HCT116 (cell line): ENCODE results near the gene TEPSIN.

Experiments
- ATF3 ChIP-seq: IDR thresholded peaks from 2 replicates; pipeline ENCODE4 v1.6.1; 2012
- CEBPB ChIP-seq: IDR thresholded peaks from 2 replicates; pipeline ENCODE4 v1.6.1; 2012; ENCODE audit warnings: low read depth
- CTCF ChIP-seq, 3 experiments: fragments of 200-600 bp in 1 of 3; sonication (generic) in 1 of 3; IDR thresholded peaks in 2 of 3; conservative IDR thresholded peaks in 1 of 3; 2 replicates each; pipeline ENCODE4 v1.5.1; 2012 to 2017; ENCODE audit warnings: low read depth in 2 of 3, low read length in 2 of 3, antibody characterized with exemption in 1 of 3, borderline replicate concordance in 1 of 3, control low read depth in 1 of 3, mild to moderate bottlenecking in 1 of 3, mixed read lengths in 1 of 3, mixed run types in 1 of 3, moderate library complexity in 1 of 3; ENCODE audit not compliant: insufficient read depth in 1 of 3
- EZH2 ChIP-seq: fragments of 200-600 bp; sonication (generic); IDR thresholded peaks from 2 replicates; pipeline ENCODE4 v1.6.1; 2017; ENCODE audit warnings: antibody characterized with exemption, mixed run types
- EZH2phosphoT487 ChIP-seq: fragments of 200-600 bp; IDR thresholded peaks from 2 replicates; pipeline ENCODE4 v1.6.1; 2018; ENCODE audit warnings: antibody characterized with exemption, borderline replicate concordance
- POLR2A ChIP-seq: IDR thresholded peaks from 2 replicates; pipeline ENCODE4 v1.7.0; 2011; ENCODE audit warnings: borderline replicate concordance; ENCODE audit not compliant: insufficient read depth, insufficient read length; ENCODE audit errors: extremely low read depth
- REST ChIP-seq: IDR thresholded peaks from 2 replicates; pipeline ENCODE4 v1.6.1; 2012; ENCODE audit warnings: low read depth
- SIN3A ChIP-seq: IDR thresholded peaks from 2 replicates; pipeline ENCODE4 v1.6.1; 2012; ENCODE audit warnings: low read depth
- ZNF274 ChIP-seq: fragments of 200-500 bp; sonication (Bioruptor generic); IDR thresholded peaks from 2 replicates; pipeline ENCODE4 v1.6.1; 2014; ENCODE audit warnings: mild to moderate bottlenecking, low read depth, low read length, inconsistent platforms

- no peak for TF ChIP-seq POLR2A
- no peak for TF ChIP-seq ATF3
- no peak for TF ChIP-seq CTCF (IDR thresholded peaks at IDR 0.05 in 2 of 3, conservative IDR thresholded peaks at IDR 0.05 in 1 of 3; ENCODE audit: borderline replicate concordance in 1 of 3, insufficient read depth in 1 of 3, low read depth in 2 of 3, low read length in 2 of 3)
- TF ChIP-seq REST = no peak
- TF ChIP-seq SIN3A = no peak
- no peak for TF ChIP-seq EZH2
- no peak for TF ChIP-seq CEBPB
- no peak for TF ChIP-seq EZH2phosphoT487
- TF ChIP-seq ZNF274 = no peak
Observed at GRCh38 chr17:81285894-81286293, 47.0 kb upstream of the TEPSIN start.
